ENCODE data around the gene KCTD10. TPM values are rescaled to one million over a fixed set of nuclear protein-coding genes. Genes with fewer than 3 reads are reported as not detected.

Gene KCTD10
- polyA plus RNA-seq, 2 of the 4 experiments (the other 2 are of a cell fraction), result 43.5 to 50.4 TPM

GRCh38 chr12:109449845-109450532 lies 27.1 kb downstream of the KCTD10 start:
- peak; percentile 68 to 82; a peak in 5 of 6 replicates for ATAC-seq

DNA sequence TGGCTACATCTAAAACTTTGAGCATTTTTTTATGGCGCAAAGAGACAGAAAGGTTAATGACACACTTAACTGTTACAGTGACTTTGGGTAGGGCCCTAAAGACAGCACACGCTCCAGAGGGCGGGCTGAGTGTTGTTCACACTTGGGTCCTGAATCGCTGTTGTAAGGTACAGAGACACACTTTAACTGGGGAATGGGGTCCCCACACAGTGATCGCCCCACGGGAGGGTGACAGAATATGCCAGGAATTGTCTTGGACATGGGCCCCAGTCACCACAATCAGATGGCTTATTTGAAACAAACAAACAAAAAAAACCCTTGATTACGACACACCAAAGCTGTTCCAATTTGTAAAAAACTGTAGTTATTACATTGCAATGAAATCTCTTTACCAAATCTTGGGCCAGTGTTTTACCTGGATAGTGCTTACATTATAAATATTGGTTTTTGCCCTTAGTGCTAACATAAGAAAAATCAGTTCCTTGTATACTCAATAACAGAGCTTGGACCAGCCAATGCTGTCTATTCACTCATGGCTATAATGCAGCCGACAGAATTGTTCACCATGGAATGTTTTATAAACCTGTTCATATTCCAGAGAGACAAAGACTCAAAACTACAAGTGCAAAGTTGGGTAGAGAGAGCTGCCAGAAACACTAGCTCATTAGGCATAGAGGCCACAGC lies 28.3 kb downstream of the KCTD10 start:
- 91% methylated on average over 8 of the region's 8 CpGs for WGBS (ENCODE audit: missing lambda C conversion rate)
- no peak for DNase-seq (ENCODE audit: low read depth in 1 of 2, low spot score in 1 of 2)
- Histone ChIP-seq H3K9me3 (no peaks in the 10 kb centered on the region), H3K4me2 (no peak overlapping the region), H3K27ac (no peak overlapping the region), H3K4me3 (no peak overlapping the region), H3K4me1 (no peaks in the 10 kb centered on the region)
- no peak for ATAC-seq
- CTCF ChIA-PET, result interaction anchor here (1.0 to 1.8 kb wide), 5 partner anchors 9 to 21 kb away, joined by 3 read pairs; no protein-coding TSS in a partner anchor
- TF ChIP-seq, protein P1, sequence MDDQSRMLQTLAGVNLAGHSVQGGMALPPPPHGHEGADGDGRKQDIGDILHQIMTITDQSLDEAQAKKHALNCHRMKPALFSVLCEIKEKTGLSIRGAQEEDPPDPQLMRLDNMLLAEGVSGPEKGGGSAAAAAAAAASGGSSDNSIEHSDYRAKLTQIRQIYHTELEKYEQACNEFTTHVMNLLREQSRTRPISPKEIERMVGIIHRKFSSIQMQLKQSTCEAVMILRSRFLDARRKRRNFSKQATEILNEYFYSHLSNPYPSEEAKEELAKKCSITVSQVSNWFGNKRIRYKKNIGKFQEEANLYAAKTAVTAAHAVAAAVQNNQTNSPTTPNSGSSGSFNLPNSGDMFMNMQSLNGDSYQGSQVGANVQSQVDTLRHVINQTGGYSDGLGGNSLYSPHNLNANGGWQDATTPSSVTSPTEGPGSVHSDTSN (IDR thresholded peaks at IDR 0.05), result no peak
- 0 out of 4 replicates have a peak, but pooled peaks of 1 of the 2 experiments have one; percentile 6 for TF ChIP-seq CEBPB (IDR thresholded peaks at IDR 0.05)
- no peak for FAIRE-seq
- POLR2A ChIA-PET, result no interaction called here

More at GRCh38 chr12:109449845-109450532, 27.1 kb downstream of the KCTD10 start:
- FAIRE-seq (no peak), DNase-seq (ENCODE audit: low read depth in 1 of 2, low spot score in 1 of 2) (peak in 1 of 2 experiments; percentile 31)
- POLR2A ChIA-PET, result no interaction called here
- CTCF ChIA-PET, result interaction anchor here (1.0 to 1.8 kb wide), 9 partner anchors 10 to 29 kb away, joined by 3 to 11 read pairs (median 3); no protein-coding TSS in a partner anchor
- H3K4me1 ChIP-seq, result no peaks in the 10 kb centered on the region
- H3K4me2 ChIP-seq, result no peak overlapping the region
- H3K9me3 ChIP-seq, result no peaks in the 10 kb centered on the region
- WGBS (ENCODE audit: missing lambda C conversion rate), result 84% methylated on average over 16 of the region's 16 CpGs
- TF ChIP-seq CTCF (IDR thresholded peaks at IDR 0.05), result peak; percentile 20; the same call in 1 of the 3 replicates
- TF ChIP-seq, protein P2, sequence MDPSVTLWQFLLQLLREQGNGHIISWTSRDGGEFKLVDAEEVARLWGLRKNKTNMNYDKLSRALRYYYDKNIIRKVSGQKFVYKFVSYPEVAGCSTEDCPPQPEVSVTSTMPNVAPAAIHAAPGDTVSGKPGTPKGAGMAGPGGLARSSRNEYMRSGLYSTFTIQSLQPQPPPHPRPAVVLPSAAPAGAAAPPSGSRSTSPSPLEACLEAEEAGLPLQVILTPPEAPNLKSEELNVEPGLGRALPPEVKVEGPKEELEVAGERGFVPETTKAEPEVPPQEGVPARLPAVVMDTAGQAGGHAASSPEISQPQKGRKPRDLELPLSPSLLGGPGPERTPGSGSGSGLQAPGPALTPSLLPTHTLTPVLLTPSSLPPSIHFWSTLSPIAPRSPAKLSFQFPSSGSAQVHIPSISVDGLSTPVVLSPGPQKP (IDR thresholded peaks at IDR 0.05; ENCODE audit: low read depth, low read length), result no peak
- H3K27ac ChIP-seq, result no peak overlapping the region
- no peak overlapping the region for H3K4me3 ChIP-seq

DNA sequence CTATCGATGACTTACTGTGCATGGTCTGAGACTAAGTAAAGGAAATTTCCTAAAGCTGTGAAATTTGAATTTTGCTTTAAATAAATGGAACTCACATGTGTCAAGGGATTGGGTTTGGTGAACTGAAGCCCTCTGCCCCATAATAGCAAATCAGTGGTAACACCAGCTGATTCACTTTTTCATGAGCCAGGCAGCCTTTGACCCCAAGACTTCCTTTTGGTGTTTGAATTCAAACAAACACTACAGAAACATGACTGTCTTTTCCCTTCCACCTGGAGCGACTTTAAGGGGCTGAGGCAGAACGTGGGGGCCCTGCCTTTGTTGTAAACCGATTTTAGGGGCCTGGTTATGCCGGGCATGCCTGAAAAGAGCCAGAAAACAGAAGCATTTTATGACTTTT lies 28.8 kb downstream of the KCTD10 start:
- CTCF ChIA-PET, result interaction anchor here (0.5 to 1.8 kb wide), 3 partner anchors 21 to 149 kb away, joined by 3 to 6 read pairs (median 4); no protein-coding TSS in a partner anchor
- no peak overlapping the region for H3K4me2 ChIP-seq
- no peak for TF ChIP-seq JUNB (IDR thresholded peaks at IDR 0.05)
- TF ChIP-seq TFCP2L1 (CRISPR knock-in tag; IDR thresholded peaks at IDR 0.05), result no peak
- no peak for TF ChIP-seq GATA3 (IDR thresholded peaks at IDR 0.05; ENCODE audit: borderline replicate concordance)
- no peak for TF ChIP-seq ZFP36 (IDR thresholded peaks at IDR 0.05; ENCODE audit: borderline replicate concordance, partially characterized antibody)
- no peak for TF ChIP-seq HOXA7 (CRISPR knock-in tag; IDR thresholded peaks at IDR 0.05)
- TF ChIP-seq NR3C1 (IDR thresholded peaks at IDR 0.05), result no peak
- no peak for TF ChIP-seq EHMT2 (IDR thresholded peaks at IDR 0.05; ENCODE audit: low read depth)
- no peak for TF ChIP-seq TP53 (CRISPR knock-in tag; IDR thresholded peaks at IDR 0.05)
- TF ChIP-seq MYC (IDR thresholded peaks at IDR 0.05; ENCODE audit: borderline replicate concordance, low read length), result no peak
- no peak for TF ChIP-seq POLR2A (IDR thresholded peaks at IDR 0.05; ENCODE audit: low read length)
- H3K4me1 ChIP-seq, result no peaks in the 10 kb centered on the region
- no peak for ATAC-seq
- no peak for DNase-seq (ENCODE audit: low read depth in 1 of 2, low spot score in 1 of 2)
- WGBS (ENCODE audit: missing lambda C conversion rate), result 68% methylated on average over 5 of the region's 5 CpGs
- FAIRE-seq, result no peak
- no peak overlapping the region for H3K27ac ChIP-seq
- POLR2A ChIA-PET, result no interaction called here
- no peak overlapping the region for H3K4me3 ChIP-seq
- H3K9me3 ChIP-seq, result no peaks in the 10 kb centered on the region

DNA sequence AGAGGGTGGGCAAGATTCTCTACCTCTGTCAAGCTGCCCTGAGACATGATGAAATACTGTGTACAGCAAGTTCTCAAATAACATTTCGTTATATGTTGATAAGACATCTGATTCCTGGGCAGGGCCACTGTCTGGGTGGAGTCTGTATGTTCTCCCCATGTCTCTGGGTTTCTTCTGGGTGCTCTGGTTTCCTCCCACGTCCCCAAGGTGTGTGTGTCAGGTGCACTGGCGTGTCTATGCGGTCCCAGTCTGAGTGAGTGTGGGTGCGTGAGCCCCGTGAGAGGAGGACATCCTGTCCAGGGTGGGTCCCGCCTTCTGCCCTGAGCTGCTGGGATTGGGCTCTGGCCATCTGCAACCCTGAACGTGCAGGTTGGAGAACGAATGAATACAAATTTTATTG lies 29.6 kb downstream of the KCTD10 start:
- DNase-seq (ENCODE audit: low read depth in 1 of 2, low spot score in 1 of 2) (no peak), FAIRE-seq (no peak), ATAC-seq (no peak)
- no peaks in the 10 kb centered on the region for H3K9me3 ChIP-seq
- H3K4me2 ChIP-seq, result no peak overlapping the region
- 91% methylated on average over 9 of the region's 9 CpGs for WGBS (ENCODE audit: missing lambda C conversion rate)
- no peak overlapping the region for H3K4me3 ChIP-seq
- POLR2A ChIA-PET, result no interaction called here
- no peaks in the 10 kb centered on the region for H3K4me1 ChIP-seq
- CTCF ChIA-PET, result interaction anchor here (0.5 to 5.2 kb wide), 4 partner anchors 15 to 358 kb away, joined by 3 to 24 read pairs (median 5); no protein-coding TSS in a partner anchor
- H3K27ac ChIP-seq, result no peak overlapping the region
- TF ChIP-seq CEBPB (IDR thresholded peaks at IDR 0.05), result no peak
- no peak for TF ChIP-seq CHD2 (IDR thresholded peaks at IDR 0.05; ENCODE audit: low read length, partially characterized antibody)
- no peak for TF ChIP-seq JUN (IDR thresholded peaks at IDR 0.05)
- no peak for TF ChIP-seq KDM5A (IDR thresholded peaks at IDR 0.05)
- TF ChIP-seq, protein P3, sequence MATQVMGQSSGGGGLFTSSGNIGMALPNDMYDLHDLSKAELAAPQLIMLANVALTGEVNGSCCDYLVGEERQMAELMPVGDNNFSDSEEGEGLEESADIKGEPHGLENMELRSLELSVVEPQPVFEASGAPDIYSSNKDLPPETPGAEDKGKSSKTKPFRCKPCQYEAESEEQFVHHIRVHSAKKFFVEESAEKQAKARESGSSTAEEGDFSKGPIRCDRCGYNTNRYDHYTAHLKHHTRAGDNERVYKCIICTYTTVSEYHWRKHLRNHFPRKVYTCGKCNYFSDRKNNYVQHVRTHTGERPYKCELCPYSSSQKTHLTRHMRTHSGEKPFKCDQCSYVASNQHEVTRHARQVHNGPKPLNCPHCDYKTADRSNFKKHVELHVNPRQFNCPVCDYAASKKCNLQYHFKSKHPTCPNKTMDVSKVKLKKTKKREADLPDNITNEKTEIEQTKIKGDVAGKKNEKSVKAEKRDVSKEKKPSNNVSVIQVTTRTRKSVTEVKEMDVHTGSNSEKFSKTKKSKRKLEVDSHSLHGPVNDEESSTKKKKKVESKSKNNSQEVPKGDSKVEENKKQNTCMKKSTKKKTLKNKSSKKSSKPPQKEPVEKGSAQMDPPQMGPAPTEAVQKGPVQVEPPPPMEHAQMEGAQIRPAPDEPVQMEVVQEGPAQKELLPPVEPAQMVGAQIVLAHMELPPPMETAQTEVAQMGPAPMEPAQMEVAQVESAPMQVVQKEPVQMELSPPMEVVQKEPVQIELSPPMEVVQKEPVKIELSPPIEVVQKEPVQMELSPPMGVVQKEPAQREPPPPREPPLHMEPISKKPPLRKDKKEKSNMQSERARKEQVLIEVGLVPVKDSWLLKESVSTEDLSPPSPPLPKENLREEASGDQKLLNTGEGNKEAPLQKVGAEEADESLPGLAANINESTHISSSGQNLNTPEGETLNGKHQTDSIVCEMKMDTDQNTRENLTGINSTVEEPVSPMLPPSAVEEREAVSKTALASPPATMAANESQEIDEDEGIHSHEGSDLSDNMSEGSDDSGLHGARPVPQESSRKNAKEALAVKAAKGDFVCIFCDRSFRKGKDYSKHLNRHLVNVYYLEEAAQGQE (IDR thresholded peaks at IDR 0.05), result no peak
- TF ChIP-seq, protein P4, sequence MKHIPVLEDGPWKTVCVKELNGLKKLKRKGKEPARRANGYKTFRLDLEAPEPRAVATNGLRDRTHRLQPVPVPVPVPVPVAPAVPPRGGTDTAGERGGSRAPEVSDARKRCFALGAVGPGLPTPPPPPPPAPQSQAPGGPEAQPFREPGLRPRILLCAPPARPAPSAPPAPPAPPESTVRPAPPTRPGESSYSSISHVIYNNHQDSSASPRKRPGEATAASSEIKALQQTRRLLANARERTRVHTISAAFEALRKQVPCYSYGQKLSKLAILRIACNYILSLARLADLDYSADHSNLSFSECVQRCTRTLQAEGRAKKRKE (CRISPR knock-in tag; IDR thresholded peaks at IDR 0.05; ENCODE audit: low read depth), result no peak
- TF ChIP-seq NFE2L2 (conservative IDR thresholded peaks at IDR 0.05; ENCODE audit: low read length), result no peak

All from A549 (cell line).